ENCODE results near the gene KANK2.

- TF ChIP-seq MAX (IDR thresholded peaks at IDR 0.05) (no peak), FOXM1 (IDR thresholded peaks at IDR 0.05; ENCODE audit: borderline replicate concordance, low read depth) (no peak)
Measured at GRCh38 chr19:11200931-11201330, 3.6 kb upstream of the KANK2 start.

Measured in Ishikawa (cell line).